Ishikawa (cell line): ENCODE measurements around the gene ACTN1.

Experiments used
- CEBPB ChIP-seq: IDR thresholded peaks from 2 replicates; pipeline ENCODE4 v1.6.1; 2012
- EGR1 ChIP-seq: IDR thresholded peaks from 2 replicates; pipeline ENCODE4 v1.6.1; 2012
- EP300 ChIP-seq: IDR thresholded peaks from 2 replicates; pipeline ENCODE4 v1.6.1; 2012; ENCODE audit warnings: borderline replicate concordance
- MAX ChIP-seq: IDR thresholded peaks from 2 replicates; pipeline ENCODE4 v1.6.1; 2012
- NFIC ChIP-seq: IDR thresholded peaks from 2 replicates; pipeline ENCODE4 v1.6.1; 2012
- RAD21 ChIP-seq: IDR thresholded peaks from 2 replicates; pipeline ENCODE4 v1.6.1; 2012; ENCODE audit warnings: low read depth
- REST ChIP-seq: IDR thresholded peaks from 2 replicates; pipeline ENCODE4 v1.6.1; 2012; ENCODE audit warnings: low read depth, mild to moderate bottlenecking
- TAF1 ChIP-seq: IDR thresholded peaks from 2 replicates; pipeline ENCODE4 v1.6.1; 2012; ENCODE audit warnings: low read depth, mild to moderate bottlenecking
- USF1 ChIP-seq: IDR thresholded peaks from 2 replicates; pipeline ENCODE4 v1.6.1; 2012
- YY1 ChIP-seq: IDR thresholded peaks from 2 replicates; pipeline ENCODE4 v1.6.1; 2012; ENCODE audit warnings: low read depth

GRCh38 chr14:69027242-69027913 is 48.3 kb upstream of the ACTN1 start:
- TF ChIP-seq TAF1 (no peak), MAX (no peak), YY1 (no peak), REST (no peak), USF1 (no peak), NFIC (no peak), EP300 (no peak), CEBPB (no peak), EGR1 (no peak), RAD21 (no peak)
